RWPE2 (cell line): ENCODE results near the gene SPINT2.
A peak's percentile ranks its signal among the peaks of the same experiment; 100 is the strongest.

ENCODE experiments used
- ATAC-seq: fragments of 200-7000 bp; cut with Tn5 transposase; 3 replicates; pipeline ENCODE4 v1.9.1; 2021; ENCODE audit warnings: low read depth
- DNase-seq: peaks from one replicate; pipeline ENCODE4 v3.0.0-alpha.2; 2020; ENCODE audit warnings: low spot score
- H3K27ac ChIP-seq: fragments of 450-650 bp; 2 replicates; pipeline ENCODE4 v1.5.1; 2017; ENCODE audit warnings: mild to moderate bottlenecking; ENCODE audit not compliant: poor library complexity, severe bottlenecking
- H3K27me3 ChIP-seq: fragments of 250-450 bp; sonication (Bioruptor Pico); 2 replicates; pipeline ENCODE4 v1.5.1; 2021; ENCODE audit warnings: mild to moderate bottlenecking, moderate library complexity; ENCODE audit not compliant: insufficient read depth, poor library complexity, severe bottlenecking
- H3K36me3 ChIP-seq: fragments of 250-450 bp; sonication (Bioruptor Pico); 2 replicates; pipeline ENCODE4 v1.5.1; 2020; ENCODE audit warnings: low read depth, mild to moderate bottlenecking, moderate library complexity
- H3K4me1 ChIP-seq: fragments of 250-450 bp; sonication (Bioruptor Pico); 2 replicates; pipeline ENCODE4 v1.5.1; 2021; ENCODE audit warnings: mild to moderate bottlenecking, moderate library complexity; ENCODE audit not compliant: insufficient read depth, poor library complexity, severe bottlenecking
- H3K4me3 ChIP-seq: fragments of 250-450 bp; sonication (Bioruptor Pico); 2 replicates; pipeline ENCODE4 v1.5.1; 2021; ENCODE audit warnings: mild to moderate bottlenecking, moderate library complexity; ENCODE audit not compliant: severe bottlenecking
- H3K9me3 ChIP-seq: fragments of 250-450 bp; sonication (Bioruptor Pico); 2 replicates; pipeline ENCODE4 v1.5.1; 2021; ENCODE audit warnings: mild to moderate bottlenecking, moderate library complexity; ENCODE audit not compliant: severe bottlenecking
- CTCF ChIP-seq: fragments of 450-650 bp; IDR thresholded peaks from one replicate; pipeline ENCODE4 v1.5.1; 2017; ENCODE audit warnings: mild to moderate bottlenecking, moderate library complexity; ENCODE audit not compliant: poor library complexity, severe bottlenecking

SPINT2 gene

GRCh38 chr19:38221421-38221820 is 43.0 kb upstream of the SPINT2 start:
- no peak overlapping the region for H3K27ac ChIP-seq
- H3K9me3 ChIP-seq, result no peaks in the 10 kb centered on the region
- H3K36me3 ChIP-seq, result peaks cover 4% of the 10 kb centered on the region
- TF ChIP-seq CTCF, result no peak
- no peaks in the 10 kb centered on the region for H3K27me3 ChIP-seq
- H3K4me3 ChIP-seq, result no peak overlapping the region
- no peak for ATAC-seq
- no peaks in the 10 kb centered on the region for H3K4me1 ChIP-seq
- no peak for DNase-seq

- Histone ChIP-seq H3K27ac (no peak overlapping the region), H3K4me3 (no peak overlapping the region), H3K9me3 (no peaks in the 10 kb centered on the region), H3K27me3 (no peaks in the 10 kb centered on the region), H3K36me3 (peaks cover 4% of the 10 kb centered on the region), H3K4me1 (no peaks in the 10 kb centered on the region)
- ATAC-seq, result no peak
- TF ChIP-seq CTCF, result no peak
- no peak for DNase-seq
Observed at GRCh38 chr19:38221919-38222830, 42.2 kb upstream of the SPINT2 start.

- H3K4me1 ChIP-seq, result no peaks in the 10 kb centered on the region
- H3K36me3 ChIP-seq, result peaks cover 3% of the 10 kb centered on the region
- H3K4me3 ChIP-seq, result no peak overlapping the region
- ATAC-seq, result no peak
- no peak overlapping the region for H3K27ac ChIP-seq
- no peak for TF ChIP-seq CTCF
- no peaks in the 10 kb centered on the region for H3K9me3 ChIP-seq
- no peak for DNase-seq
- H3K27me3 ChIP-seq, result no peaks in the 10 kb centered on the region
Observed at GRCh38 chr19:38223119-38223523, 41.3 kb upstream of the SPINT2 start.

- DNase-seq, result no peak
- no peaks in the 10 kb centered on the region for H3K9me3 ChIP-seq
- H3K27ac ChIP-seq, result no peak overlapping the region
- no peak for TF ChIP-seq CTCF
- peaks cover under 1% of the 10 kb centered on the region for H3K27me3 ChIP-seq
- no peaks in the 10 kb centered on the region for H3K36me3 ChIP-seq
- no peak for ATAC-seq
- H3K4me1 ChIP-seq, result no peaks in the 10 kb centered on the region
- H3K4me3 ChIP-seq, result peak overlapping the region; percentile 41
Observed at GRCh38 chr19:38223617-38224013, 40.8 kb upstream of the SPINT2 start.
